Lung (tissue), 12 donors: ENCODE results near the gene DNAJC16. TPM values are rescaled to one million over a fixed set of nuclear protein-coding genes. Genes with fewer than 3 reads are reported as not detected.

ENCODE experiments used
- ATAC-seq: fragments of 200-7000 bp; cut with Tn5 transposase; one replicate; pipeline ENCODE4 v1.9.1; 2020; ENCODE audit warnings: moderate number of reproducible peaks; ENCODE audit not compliant: insufficient read depth, low FRiP score
- DNase-seq, 3 donors: peaks; one replicate each; pipeline ENCODE4 v3.0.0-alpha.2; 2013 to 2017
- H3K27ac ChIP-seq, 2 donors: one replicate each; pipeline ENCODE4 v1.5.1; 2013; ENCODE audit warnings: mild to moderate bottlenecking in 2 of 2, moderate library complexity in 2 of 2, control low read depth in 1 of 2, inconsistent platforms in 1 of 2, low read depth in 1 of 2, low read length in 1 of 2
- H3K27me3 ChIP-seq, 3 donors: one replicate each; pipeline ENCODE4 v1.5.1; 2013; ENCODE audit warnings: low read length in 2 of 3; ENCODE audit not compliant: control insufficient read depth in 3 of 3, insufficient read depth in 3 of 3
- H3K36me3 ChIP-seq, 4 donors: one replicate each; pipeline ENCODE4 v1.5.1; 2013; ENCODE audit warnings: low read length in 4 of 4, mild to moderate bottlenecking in 1 of 4, moderate library complexity in 1 of 4; ENCODE audit not compliant: control insufficient read depth in 4 of 4, insufficient read depth in 4 of 4
- H3K4me1 ChIP-seq, 5 donors: one replicate each; pipeline ENCODE4 v1.5.1; 2013; ENCODE audit warnings: low read length in 5 of 5, mild to moderate bottlenecking in 2 of 5, moderate library complexity in 1 of 5; ENCODE audit not compliant: control insufficient read depth in 5 of 5, insufficient read depth in 5 of 5
- H3K4me3 ChIP-seq: one replicate; pipeline ENCODE4 v1.5.1; 2013; ENCODE audit warnings: mild to moderate bottlenecking, control low read depth, moderate library complexity
- H3K9ac ChIP-seq, 2 donors: one replicate each; pipeline ENCODE4 v1.5.1; 2013; ENCODE audit warnings: low read length in 2 of 2, control low read depth in 1 of 2; ENCODE audit not compliant: insufficient read depth in 1 of 2
- H3K9me3 ChIP-seq, 4 donors: one replicate each; pipeline ENCODE4 v1.5.1; 2013; ENCODE audit warnings: low read length in 3 of 4, mild to moderate bottlenecking in 1 of 4, moderate library complexity in 1 of 4; ENCODE audit not compliant: control insufficient read depth in 4 of 4, insufficient read depth in 3 of 4
- CTCF ChIP-seq: IDR thresholded peaks from 2 replicates; pipeline ENCODE4 v1.5.1; 2012; ENCODE audit warnings: mild to moderate bottlenecking; ENCODE audit errors: control extremely low read depth, extremely low read depth
- WGBS, 2 donors: extraction: QIAGEN DNeasy Blood & Tissue Kit; methylation state at CpG; one replicate each; pipeline ENCODE4 v1.1.7; 2013; 5-methylcytosine and 5-hydroxymethylcytosine counted together
- polyA plus RNA-seq, 2 donors: library from polyadenylated mRNA; stranded (reverse); fragments of 200-250 nt; gene quantifications; one replicate each; pipeline ENCODE4 v1.2.1, GENCODE V29; 2013
- total RNA-seq, 2 donors: library from RNA; depleted of rRNA in 1 of 2; stranded (reverse); fragments of >200 nt in 1 of 2; gene quantifications; one replicate each; pipeline ENCODE4 v1.2.1, GENCODE V29; 2014 to 2021
- donor health status: control.
- donor health status: control.
- donor health status: Bipolar disorder and iron deficiency.
- donor health status: healthy.
- donor health status: DM: yes; HTN: yes; CAD: no.

DNAJC16 gene
- total and polyA plus RNA-seq, 4 donors = 4.8 to 28.8 (median 12.8) TPM

GRCh38 chr1:15525050-15526020 lies 1.3 kb upstream of the DNAJC16 start:
- H3K27ac ChIP-seq = peak overlapping the region; percentile 74 to 96
- H3K27me3 ChIP-seq = no peaks in the 10 kb centered on the region
- DNase-seq = peak in 2 of 3 donors; percentile 18 to 59
- H3K4me1 ChIP-seq = peaks cover 0 to 29% (median 11%) of the 10 kb centered on the region in 5 donors
- WGBS, 2 donors = 3 to 5% methylated on average over 38 to 40 of the region's 40 CpGs
- H3K9me3 ChIP-seq = no peaks in the 10 kb centered on the region
- no peak for TF ChIP-seq CTCF
- ATAC-seq = no peak
- peak overlapping the region in 1 of 2 donors; percentile 7 for H3K9ac ChIP-seq
- H3K36me3 ChIP-seq = peaks cover 0 to 4% (median 0%) of the 10 kb centered on the region in 4 donors
- H3K4me3 ChIP-seq = peak overlapping the region; percentile 49

GRCh38 chr1:15526021-15526489 lies 593 bp upstream of the DNAJC16 start:
- Histone ChIP-seq H3K9me3 (no peaks in the 10 kb centered on the region), H3K4me1 (peaks cover 0 to 29% (median 11%) of the 10 kb centered on the region in 5 donors), H3K36me3 (peaks cover 0 to 6% (median 2%) of the 10 kb centered on the region in 4 donors), H3K4me3 (no peak overlapping the region), H3K27ac (peak overlapping the region; percentile 43 to 71), H3K27me3 (no peaks in the 10 kb centered on the region), H3K9ac (peak overlapping the region in 1 of 2 donors; percentile 7)
- WGBS, 2 donors = 17 to 19% methylated on average over 9 of the region's 9 CpGs
- no peak for TF ChIP-seq CTCF
- no peak for DNase-seq
- no peak for ATAC-seq

GRCh38 chr1:15531003-15531402 lies 4.4 kb downstream of the DNAJC16 start:
- Histone ChIP-seq H3K27me3 (no peaks in the 10 kb centered on the region), H3K9ac (no peak overlapping the region), H3K9me3 (no peaks in the 10 kb centered on the region), H3K27ac (no peak overlapping the region), H3K4me1 (peaks cover 0 to 13% (median 4%) of the 10 kb centered on the region in 5 donors), H3K36me3 (peaks cover 5 to 15% (median 9%) of the 10 kb centered on the region in 4 donors), H3K4me3 (no peak overlapping the region)
- 96 to 98% methylated on average over 4 of the region's 4 CpGs for WGBS, 2 donors
- no peak for TF ChIP-seq CTCF
- ATAC-seq (no peak), DNase-seq (no peak)
